ENCODE measurements around the gene PACRG.

PACRG gene

DNA sequence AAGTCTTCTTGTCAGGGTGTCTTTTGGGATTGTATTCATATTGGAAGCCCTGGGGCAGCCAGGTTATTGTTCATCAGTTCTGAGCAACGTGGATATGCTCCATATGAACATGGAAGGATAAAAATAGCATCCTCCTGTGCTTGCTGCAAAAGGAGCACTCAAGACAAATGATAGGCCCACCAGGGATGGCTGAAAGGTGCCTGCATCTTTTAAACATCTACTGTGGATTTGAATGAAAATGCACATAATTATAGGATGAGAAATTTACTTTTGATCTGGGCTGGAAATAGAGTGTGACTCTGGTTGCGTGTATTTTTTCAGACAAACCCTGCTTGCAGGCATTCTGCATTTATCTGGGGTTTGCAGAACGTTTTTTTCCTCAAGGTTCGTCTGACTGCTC is 299.1 kb downstream of the PACRG start:
- DNase-seq: no peak

DNA sequence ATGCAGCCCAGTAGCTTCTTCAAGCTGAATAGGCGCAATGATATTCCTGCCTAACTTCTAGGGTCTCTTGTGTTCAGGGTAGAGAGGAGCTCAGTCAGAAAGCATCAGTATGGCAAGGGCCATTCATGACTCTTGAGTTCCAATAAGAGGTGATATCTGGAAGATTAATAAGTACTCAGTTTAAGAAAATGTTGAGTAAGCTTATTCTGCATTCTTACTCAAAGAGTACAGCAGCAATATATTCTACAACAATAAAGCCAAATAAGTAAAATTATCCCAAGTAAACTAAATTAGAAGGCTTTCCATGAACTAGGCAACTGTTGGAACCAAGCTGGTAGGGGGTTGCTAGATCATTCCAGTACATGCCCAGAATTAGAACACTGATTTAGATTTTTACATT is 303.2 kb downstream of the PACRG start:
- DNase-seq: no peak

DNA sequence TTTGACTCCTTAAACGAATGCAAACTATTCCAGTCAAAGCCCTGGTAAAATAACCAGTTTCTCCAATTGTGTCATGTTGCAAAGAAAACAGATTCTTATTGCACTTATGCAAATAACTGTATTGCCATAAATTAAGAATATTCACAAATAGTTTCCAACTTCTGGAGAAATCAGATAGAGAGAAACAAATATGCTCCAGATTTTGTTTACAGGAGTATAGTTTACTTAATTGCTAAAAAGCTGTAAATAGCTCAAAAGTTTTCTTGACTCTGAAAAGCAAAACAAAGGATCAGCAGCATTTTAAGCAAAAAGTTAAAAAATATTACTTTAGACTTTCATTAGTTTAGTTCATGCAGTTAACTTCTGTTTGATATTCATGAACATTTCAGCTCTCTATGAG is 304.2 kb downstream of the PACRG start:
- DNase-seq: no peak

DNA sequence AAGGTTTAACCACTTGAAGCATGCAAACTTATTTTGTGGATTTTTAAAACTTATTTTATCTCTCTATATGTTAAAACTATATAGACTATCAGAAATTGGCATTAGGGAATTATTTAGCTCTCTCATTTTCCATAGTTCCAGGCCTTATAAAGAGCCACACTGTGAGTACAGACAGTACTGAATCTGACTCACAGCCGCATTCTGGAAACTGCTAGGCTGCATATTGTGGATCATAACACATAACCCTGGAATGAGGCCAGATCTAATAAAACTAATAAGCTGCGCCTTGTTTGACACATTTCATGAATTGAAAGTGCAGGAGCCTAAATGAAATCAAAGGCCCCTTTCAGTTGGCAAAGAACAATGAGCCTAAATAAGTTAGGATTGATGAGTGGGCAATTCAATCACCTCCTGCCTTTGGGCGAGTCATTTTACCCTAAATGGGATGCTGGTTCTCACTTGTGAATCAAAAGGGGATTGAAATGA is 308.4 kb downstream of the PACRG start:
- DNase-seq: no peak

DNA sequence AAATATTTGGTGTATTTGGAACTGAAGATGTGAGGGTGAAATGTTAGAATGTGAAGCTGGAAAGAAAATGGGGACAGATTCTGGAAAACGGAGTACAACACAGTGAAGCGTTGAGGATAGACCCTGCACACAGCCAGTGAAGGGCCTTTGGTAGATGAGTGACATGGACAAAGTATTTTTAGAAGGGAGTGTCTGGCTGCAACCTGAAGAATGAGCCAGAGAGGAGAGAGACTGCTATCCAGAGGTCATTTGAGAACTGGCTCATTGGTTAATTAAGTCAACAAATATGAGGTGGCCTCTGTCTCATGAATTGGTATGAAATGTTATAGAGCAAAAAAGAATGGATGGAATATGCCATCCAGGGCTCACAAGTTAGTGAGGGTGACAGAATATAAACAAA is 310.5 kb downstream of the PACRG start:
- no peak for DNase-seq

DNA sequence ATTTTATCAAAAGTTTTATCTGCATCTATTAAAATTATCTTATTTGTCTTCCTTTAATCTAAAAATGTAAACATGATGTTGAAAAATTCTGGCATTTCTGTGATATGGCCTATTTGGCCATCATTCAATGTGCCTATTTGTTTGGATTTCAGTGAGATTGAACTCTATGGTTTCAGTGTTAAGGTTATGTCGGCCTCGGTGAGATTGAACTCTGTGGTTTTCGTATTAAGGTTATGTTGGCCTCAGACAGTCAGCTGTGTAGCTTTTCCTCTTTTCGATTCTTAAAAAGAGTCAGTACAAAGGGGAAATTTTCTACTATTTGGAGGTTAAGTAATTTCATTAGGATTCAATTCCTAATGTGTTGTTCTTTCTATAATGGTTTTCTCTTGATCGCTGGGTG is 320.6 kb downstream of the PACRG start:
- no peak for DNase-seq

DNA sequence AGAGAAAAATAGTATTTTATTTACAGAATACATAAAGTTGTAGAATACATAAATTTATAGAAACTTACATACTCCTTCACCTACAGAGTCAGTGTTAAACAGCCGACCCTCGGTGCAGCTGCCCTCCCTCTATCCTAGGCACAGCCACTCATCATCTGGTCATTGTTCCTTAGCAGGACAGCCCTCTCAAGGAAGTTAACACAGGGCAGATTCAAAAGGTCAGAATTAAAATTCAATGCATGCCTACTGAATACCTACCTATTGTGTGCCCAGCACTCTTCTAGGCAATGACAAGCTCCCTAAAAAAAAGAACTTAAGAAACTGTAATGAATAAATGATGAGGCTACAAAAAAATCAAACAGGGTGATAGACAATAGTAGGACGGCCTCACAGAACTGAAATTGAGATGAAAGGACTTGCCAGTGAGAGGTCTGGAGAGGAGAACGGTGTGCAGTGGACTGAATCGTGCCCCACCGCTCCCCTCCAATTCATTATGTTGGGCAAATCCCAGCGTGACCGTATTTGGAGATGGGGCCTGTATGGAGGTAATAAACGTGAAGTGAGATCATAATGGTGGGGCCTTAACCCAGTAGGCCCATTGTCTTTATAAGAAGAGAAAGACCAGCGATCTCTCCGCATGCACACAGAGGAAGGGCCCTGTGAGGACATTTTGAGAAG is 326.0 kb downstream of the PACRG start:
- no peak for DNase-seq

DNA sequence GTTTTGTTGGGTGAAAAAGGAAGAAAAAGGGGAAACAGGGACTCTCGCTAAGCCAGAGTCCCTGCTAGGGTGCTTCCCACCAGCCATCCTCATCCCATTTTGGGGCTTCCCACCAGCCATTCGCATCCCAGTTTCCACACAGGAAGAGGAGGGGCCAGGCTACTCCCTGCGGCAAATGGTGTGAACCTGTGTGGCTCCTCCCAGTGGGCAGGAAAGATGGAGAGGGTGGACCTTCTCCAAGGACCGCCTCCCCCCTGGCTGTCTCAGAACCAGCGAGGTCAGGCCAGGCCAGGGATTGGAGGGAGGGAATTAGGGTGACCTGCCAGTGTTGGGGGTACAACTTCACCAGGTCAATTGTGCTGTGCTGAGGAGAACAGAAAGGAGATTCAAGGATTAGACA is 326.9 kb downstream of the PACRG start:
- DNase-seq: no peak

DNA sequence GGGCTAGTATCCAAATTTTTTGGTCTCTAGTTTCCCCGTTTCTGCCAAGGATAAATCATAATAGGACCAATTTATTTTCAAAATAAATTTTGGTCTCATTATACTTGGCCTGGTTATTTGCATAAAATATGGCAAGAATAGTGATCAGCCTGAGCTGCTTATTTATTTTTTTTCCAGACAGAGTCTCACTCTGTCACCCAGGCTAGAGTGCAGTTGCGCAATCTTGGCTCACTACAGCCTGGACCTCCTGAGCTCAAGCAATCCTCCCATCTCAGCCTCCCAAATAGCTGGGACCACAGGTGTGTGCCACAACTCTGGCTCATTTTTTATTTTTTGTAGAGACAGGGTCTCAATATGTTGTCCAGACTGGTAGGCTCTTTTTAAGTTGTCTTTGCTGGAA is 329.5 kb downstream of the PACRG start:
- no peak for DNase-seq

DNA sequence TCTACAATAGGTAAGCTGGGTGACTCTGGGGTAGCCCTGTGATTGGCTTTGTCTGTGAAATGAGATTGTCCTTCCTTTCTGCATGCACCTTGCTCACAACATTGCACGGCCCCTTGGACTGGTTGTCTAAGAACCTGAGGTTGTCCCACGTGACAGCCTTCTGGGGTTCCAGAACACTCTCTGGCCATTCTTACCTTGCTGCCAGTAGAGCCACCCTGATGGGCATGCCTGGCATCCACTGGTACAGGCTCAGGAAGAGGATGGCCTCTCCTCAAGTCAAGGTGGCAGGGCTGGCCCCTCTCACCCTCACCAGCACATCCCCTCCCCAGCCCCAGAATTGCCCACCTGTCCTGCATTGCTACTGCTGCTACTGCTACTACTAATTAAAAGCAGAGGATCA is 335.0 kb downstream of the PACRG start:
- no peak for DNase-seq

DNA sequence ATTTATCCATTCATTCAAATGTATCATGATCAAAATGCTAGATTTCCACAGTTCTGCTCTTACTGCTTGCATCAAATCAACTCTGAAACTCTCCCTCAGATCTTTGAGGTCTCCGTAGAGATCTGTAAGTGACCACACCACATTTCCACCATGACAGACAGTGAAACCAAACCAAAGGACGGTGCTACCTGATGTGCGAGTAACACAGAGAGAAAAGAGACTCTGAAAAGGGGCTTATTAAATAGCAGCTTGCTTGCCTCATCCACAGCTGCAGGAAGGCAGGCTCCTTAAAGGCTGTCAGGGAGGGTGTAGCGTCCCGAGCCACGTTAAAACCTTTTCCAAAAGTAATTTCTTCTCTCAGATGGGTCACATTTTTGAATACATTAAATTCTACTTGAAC is 335.8 kb downstream of the PACRG start:
- no peak for DNase-seq

DNA sequence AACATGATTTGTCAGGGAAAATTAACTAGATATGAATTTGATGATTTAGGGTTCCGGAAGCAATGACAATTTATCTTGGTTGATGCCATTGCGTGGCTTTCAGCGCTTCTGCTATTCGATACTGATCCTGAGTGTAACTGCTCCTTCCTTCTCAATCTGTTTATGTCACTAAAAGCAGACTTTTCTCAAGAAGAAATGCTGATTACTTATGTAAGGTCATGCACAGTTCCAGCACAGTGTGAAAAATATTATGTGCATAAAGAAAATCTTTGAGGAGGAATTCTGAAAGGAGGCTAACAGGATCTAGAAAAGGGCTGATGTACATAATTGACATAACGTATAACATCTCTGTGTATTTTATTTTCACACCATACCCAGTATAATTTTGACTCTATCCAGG is 336.6 kb downstream of the PACRG start:
- DNase-seq: no peak

DNA sequence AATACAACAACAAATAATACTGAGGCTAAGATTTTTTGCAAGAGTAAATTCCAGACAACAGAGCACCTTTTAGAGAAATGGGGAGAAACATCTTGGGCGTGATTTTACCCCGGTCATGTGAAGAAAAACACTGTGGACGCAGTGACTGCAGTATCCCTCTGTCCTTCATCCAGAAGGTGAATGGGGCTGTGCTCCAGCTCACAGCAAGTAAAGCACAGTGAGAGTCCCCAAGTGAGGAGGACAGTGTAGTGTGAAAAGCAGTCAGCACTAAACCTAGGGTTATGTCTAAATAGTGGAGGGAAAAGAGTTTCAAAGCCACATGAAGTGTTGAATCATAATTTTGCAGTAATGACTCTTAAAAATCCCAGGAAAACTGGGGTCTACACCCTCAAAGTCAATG is 338.4 kb downstream of the PACRG start:
- DNase-seq: no peak

DNA sequence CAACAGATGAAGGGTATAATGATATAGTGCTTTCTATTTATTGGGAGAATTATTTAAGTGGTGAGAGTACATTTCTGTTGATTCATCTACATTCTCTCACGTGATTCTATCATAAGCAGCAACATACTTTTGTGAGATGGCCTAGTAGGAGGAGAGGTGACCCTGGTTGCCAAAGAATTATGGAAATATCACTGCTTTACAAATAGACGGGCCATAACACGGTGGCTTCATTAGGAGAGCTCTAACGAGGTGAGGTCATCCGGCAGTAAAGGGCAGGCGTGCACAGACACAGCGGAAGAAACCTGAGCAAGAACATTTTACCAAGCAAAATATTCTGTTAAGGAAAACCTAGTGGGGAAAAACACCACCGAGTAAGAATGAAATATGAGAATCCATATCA is 349.4 kb downstream of the PACRG start:
- no peak for DNase-seq

DNA sequence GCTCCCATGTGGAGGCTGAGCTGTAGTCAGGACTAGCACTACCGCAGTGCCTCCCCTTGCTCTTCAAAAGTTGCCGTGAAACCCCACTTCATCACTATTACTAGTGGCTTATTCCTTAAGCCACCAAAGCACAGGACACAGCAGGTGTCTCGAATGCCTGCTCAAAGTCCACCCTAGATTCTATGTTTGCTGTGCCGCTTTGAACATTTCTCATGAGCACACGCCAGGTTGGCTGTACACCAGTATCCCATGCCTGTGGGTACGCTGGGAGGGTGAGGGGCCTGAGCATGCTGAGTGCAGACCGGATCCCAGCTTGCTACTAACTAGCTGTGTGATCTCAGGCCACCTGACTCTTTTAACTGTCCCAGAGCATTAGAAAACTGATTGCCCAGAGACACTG is 350.9 kb downstream of the PACRG start:
- no peak for DNase-seq

DNA sequence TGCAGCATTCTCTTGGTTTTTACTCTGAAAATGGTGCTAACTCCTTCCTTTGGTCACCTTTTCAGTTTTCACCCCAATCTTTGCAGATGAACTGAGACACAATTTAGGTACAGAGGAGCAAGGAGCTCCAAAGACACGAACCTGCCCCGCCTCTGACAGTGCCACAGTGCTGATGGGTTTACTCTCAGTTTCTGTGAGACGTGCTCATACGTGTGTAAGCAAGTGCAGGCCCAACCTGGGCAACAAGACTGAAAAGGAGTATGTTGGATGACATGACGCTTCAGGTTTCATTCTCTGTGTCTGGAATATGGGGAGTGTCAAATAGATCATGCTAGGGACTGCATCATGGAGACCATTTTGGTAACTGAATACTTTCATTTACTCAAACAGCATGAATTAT is 352.5 kb downstream of the PACRG start:
- no peak for DNase-seq

DNA sequence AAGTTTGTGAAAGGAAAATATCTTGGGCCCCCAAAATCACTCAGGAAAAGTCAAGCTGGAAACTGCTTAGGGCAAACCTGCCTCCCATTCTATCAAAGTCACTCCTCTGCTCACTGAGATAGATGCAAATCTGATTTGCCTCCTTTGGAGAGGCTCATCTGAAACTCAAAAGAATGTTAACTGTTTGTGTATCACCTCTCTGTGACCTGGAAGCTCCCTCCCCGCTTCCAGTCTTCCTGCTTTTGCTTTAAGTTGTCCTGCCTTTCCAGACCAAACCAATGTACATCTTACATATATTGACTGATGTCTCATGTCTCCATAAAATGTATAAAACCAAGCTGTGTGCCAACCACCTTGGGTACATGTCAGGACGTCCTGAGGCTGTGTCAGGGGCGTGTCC is 355.4 kb downstream of the PACRG start:
- DNase-seq: no peak

DNA sequence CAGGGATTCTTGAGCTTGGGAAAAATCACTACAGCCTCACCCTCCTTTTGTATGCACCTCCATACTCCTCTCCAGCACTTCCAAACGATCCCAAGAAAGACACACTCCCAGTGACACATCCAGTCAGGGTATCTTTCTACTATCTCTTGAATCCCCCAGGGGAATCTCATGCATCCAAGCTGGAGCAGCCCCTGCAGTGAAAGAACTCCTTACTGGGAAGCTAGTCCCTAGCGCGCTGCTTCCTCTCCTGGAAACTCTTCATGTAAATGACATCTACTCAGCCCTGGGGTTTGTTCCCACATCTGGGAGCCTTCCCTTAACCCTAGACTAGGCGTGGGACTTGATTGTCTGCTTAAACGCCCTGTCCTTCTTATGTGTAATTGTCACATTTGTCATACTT is 357.7 kb downstream of the PACRG start:
- no peak for DNase-seq

DNA sequence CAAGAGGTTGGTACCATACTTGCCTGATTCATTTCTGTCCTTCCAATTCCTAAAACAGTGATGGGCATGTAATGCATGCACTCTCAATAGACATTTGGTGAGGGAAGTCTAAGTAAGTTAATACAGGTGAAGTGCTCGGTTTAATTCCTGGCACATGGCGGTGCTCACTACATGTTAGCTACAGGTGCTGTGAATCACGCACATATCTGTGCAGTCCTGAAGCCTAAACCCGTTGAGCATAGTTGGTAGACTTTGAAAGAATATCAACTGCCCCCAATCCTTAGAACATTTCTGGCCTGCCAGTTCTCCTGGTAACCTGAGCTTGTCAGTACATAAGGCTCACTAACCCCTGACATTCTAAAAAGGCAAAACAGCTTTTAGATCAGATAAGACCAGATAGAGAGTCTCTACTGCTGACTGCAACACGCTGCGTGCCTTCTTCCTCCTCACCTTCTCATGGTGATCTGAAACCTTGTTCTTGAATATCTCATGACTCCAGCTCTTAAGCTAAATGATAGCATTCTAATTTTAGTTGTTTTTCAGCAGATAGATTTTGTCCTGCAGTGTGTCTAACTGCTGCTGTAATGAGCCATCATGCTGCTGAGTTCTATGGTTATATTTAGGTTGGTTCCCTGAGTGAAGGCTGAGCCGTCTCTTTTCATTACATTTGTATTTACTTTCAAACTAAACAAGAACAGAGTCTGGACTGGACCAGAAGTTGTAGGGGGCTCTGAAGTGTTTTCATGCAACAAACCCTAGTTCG is 358.3 kb downstream of the PACRG start:
- no peak for DNase-seq

DNA sequence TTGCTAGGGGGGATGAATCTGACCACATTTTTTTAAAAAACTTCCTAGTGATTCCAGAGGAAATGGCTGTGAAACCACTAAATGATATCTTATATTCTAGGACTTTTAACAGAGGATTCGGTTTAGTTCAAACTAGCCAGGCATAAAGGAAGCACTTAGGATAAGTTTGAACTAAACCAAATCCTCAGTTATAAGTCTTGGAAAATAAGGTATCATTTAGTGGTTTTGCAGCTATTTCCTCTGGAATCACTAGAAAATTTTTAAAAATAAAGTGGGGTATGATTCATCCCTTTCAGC is 358.8 kb downstream of the PACRG start:
- no peak for DNase-seq

DNA sequence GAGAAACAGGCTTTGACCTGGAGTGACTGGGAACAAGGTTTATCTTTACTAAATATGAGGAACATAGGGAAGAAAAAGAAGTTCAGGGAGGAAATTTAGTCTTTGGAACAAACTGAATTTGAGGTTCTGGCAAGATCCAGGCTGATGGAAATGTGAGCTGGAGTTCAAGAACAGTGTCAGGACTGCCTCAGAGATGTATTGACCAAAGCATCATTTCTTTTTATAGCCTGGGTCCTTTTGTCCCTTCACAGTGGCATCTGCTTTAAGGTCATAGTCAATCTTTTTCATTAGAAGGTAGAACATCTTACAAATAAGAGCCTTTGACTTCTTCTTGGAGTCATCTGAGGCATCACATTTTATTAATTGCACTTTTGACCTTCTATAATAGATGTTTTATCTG is 360.2 kb downstream of the PACRG start:
- DNase-seq: no peak

DNA sequence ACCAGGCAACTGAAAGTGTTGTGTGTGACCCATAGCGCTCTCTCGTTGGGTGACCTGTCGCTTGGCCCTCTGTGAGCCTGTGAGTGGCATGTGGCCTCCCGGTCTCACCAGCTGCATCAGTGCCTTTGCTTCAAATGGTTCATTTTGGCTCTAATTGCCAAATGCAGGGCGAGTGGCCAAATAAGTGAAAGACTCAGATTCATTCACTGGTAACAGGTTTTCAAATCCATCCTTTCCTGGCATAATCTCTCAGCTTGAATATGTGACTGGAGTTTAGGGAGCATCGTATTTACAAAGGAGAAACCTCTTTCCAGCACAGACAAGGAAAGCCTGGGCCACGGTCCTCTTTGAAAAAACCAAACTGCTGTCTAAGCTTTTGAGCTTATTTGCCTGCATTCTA is 365.1 kb downstream of the PACRG start:
- DNase-seq: no peak

DNA sequence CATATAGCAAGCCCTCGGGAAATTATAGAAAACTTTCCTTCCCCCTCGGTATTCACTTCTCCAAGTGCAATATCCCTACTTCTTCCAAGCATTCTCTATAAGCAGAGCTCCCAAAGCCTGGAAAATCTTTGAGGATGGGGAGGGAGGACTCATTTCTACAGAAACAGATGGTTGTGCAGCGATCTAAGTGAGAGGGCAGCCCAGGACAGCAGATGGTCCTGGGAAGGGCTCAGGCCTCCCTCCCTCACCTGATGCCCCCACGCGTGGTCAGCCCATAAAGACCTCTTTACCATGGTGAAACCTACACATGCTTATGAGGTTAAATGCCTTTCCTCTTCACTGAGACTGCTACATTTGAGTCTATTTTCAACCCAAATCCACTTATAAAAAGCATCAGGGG is 367.1 kb downstream of the PACRG start:
- DNase-seq: no peak

DNA sequence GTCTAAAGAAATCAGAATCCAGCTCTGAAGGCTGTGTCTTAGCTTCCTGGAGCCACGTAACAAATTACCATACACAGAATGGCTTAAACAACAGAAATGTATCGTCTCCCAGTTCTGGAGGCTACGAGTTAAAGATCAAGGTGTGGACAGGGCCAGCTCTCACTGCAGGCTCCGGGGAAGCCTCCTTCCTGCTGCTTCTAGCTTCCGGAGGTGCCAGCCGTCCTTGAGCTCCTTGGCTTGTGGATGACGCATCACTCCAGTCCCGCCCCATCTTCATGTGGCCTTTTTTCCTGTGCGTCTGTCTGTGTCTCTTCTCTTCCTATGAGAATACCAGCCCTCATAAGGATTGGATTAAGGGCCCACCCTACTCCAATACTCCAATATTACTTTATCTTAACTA is 367.6 kb downstream of the PACRG start:
- DNase-seq: no peak

DNA sequence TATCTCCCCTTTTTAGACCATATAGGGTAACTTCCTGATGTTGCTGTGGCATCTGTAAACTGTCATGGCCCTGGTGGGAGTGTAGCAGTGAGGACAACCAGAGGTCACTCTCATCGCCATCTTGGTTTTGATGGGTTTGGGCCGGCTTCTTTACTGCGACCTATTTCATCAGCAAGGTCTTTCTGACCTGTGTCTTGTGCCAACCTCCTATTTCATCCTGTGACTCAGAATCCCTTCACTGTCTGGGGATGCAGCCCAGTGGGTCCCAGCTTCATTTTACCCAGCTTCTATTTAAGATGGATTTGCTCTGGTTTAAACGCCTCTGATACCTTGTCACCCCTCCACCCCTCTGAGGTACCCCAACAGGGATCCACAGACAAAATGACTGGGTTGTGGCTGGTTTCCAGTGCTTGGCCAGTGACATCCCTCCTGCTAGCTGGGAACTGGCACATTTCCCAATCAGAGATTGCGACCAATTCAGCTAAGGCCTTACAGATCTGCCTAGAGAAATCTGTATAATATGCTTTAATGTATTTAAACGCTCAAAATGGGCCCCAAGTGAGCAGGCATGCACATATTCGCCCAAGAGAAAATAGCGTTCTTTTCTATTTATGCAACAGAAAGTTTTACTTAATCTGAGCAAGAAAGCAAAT is 371.2 kb downstream of the PACRG start:
- DNase-seq: no peak

Data from RPMI8226 (cell line).